GM13976 (cell line): Measurements from ENCODE around the gene CFAP97.

Source experiments
- DNase-seq: peaks from one replicate; pipeline ENCODE4 v3.0.0; 2012; ENCODE audit warnings: low spot score
- in situ Hi-C: fragments of 300-500 bp; cut with MboI; formaldehyde crosslinking; loops from one replicate; pipeline ENCODE4 v1.12.0; 2022; ENCODE audit warnings: low sequenced_read_pairs, mixed read lengths, inconsistent platforms; ENCODE audit not compliant: unreplicated experiment
- TF ChIP-seq, protein P1 (sequence below): IDR thresholded peaks from 2 replicates; pipeline ENCODE4 v1.5.1; 2012; ENCODE audit warnings: borderline replicate concordance, mild to moderate bottlenecking; ENCODE audit not compliant: insufficient read depth; ENCODE audit errors: extremely low read depth, missing control alignments, control extremely low read depth

CFAP97 gene

DNA sequence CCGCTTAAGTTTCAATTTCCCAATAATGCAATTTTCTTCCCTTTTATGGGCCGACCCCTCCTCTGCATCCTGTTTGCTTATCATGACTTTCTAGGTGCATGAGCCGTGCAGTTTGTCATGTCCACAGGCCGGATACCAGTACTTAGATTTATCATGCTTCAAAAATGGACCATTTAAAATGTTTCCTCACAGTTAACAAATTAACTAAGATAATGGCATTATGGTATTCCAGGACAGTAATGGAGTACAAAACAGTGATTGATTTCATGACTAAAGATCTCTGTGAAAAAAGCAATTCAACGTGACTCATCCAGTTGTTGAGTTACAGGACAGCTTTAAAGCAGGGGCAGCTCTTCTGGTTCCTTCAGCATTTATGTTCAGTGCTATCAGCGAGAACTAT, 28.6 kb upstream of the CFAP97 start:
- no peak for DNase-seq
- in situ Hi-C loops, result no loop called here

DNA sequence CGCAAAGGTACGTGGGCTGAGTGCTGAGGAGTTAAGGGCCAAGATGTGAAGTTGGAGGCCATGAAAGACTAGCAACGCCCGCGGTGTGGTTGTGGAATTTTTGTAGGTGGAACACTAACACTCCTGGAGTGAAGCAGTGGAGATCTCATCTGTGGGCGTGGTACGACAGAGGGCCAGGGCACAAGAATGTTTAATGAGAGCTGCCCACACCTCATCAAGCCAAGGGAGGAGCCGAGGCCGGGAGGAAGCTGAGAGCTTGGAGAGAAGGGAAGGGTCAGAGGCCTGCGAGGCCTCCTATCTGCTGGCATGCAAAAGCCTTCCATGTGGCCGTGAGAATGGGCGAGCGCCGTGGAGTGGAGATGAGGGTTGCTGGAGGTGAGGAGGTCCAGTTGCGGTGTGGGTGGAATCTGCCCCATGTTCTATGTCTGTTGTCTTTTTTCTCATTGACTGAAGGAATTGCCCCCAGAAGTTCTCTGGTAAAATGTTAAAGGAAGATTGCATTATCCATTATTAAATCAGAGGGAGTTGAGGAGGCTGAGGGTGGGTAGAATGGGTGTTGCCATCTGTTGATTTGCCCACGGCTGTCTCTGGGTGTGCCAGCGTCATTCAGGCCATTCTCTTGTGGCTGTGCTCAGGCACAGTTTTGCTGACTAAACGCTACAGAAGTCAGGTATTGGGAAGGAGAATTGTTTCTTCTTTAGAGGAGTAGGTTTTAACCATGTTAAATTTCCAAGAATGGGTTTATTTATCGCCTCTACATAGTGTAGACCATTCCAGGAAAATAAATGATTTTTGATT, 25.4 kb upstream of the CFAP97 start:
- in situ Hi-C loops, result no loop called here
- TF ChIP-seq, protein P1, sequence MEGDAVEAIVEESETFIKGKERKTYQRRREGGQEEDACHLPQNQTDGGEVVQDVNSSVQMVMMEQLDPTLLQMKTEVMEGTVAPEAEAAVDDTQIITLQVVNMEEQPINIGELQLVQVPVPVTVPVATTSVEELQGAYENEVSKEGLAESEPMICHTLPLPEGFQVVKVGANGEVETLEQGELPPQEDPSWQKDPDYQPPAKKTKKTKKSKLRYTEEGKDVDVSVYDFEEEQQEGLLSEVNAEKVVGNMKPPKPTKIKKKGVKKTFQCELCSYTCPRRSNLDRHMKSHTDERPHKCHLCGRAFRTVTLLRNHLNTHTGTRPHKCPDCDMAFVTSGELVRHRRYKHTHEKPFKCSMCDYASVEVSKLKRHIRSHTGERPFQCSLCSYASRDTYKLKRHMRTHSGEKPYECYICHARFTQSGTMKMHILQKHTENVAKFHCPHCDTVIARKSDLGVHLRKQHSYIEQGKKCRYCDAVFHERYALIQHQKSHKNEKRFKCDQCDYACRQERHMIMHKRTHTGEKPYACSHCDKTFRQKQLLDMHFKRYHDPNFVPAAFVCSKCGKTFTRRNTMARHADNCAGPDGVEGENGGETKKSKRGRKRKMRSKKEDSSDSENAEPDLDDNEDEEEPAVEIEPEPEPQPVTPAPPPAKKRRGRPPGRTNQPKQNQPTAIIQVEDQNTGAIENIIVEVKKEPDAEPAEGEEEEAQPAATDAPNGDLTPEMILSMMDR, result no peak
- DNase-seq, result no peak

More for the DNA sequence above, 28.6 kb upstream of the CFAP97 start:
- TF ChIP-seq, protein P1, result no peak

DNA sequence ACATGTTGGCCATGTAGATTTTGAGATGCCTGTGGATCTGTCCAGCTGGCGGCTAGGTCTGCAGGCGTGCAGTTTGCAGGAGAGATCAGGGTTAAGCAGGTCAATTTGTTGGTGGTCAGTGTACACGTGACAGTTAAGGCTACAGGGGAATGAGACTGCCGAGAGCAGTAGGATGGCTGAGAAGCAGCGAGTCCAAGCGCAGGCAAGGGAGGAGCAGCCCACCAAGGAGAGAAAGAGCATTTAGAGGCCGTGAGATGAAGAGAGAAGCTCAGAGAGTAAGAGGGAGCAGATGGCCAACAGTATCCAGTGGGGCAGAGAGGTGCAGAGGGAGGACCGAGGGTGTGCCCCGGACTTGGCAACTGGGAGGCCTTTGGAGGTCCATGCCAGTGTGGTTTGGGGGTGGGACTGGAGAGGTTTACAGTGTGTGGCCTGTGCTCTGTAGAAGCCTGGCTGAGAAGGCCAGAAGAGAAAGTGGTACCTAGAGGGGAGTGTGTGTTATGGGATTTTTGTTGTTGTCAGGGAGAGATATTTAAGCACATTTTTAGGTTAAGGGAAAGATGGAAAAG, 24.0 kb upstream of the CFAP97 start:
- TF ChIP-seq, protein P1, result no peak
- in situ Hi-C loops, result no loop called here
- DNase-seq, result no peak

DNA sequence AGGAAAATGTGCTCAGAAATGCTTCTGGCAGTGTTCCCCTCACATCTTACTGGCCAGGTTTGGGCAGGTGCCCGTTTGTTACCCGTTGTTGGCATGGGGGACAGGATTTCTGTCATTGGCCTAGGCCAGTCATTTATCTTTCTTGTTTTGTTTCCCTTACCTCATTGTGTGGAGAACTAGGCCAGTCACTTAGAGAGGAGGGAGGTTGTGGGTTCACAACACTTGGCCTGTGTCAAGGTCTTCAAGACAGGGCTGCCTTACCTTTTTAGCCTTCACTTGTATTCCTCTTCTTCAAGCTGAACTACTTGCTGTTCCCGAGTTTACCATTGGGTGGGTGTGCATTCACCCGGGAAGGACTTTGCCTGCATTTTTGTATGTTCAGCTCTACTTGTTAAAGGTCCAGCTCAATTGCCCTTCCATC, 23.3 kb upstream of the CFAP97 start:
- in situ Hi-C loops, result no loop called here
- TF ChIP-seq, protein P1, result no peak
- DNase-seq, result no peak

DNA sequence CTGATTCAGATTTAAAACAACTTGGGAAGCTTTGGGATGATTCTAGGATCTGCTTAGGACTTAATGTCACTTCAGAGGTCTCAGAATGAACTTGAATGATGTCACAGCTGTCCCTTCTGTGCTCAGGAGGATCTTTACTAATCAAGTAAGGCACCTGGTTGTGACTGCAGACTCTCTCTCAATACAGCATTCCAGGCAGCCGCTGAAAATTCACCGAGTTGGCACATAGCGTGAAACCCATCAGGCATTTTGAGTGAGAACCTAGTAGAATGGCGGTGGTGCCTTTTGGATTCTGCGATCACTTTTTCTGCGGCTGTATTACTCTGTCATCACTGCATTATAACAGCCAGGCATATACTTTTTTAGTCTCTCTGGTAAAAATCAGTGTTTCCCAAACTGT, 22.1 kb upstream of the CFAP97 start:
- DNase-seq, result no peak
- in situ Hi-C loops, result no loop called here
- TF ChIP-seq, protein P1, result no peak

GRCh38 chr4:185224597-185224996, 20.8 kb upstream of the CFAP97 start:
- in situ Hi-C loops, result no loop called here
- no peak for DNase-seq
- TF ChIP-seq, protein P1, result no peak
